Measurements from ENCODE around the gene FER. TPM values are rescaled to one million over a fixed set of nuclear protein-coding genes. Genes with fewer than 3 reads are reported as not detected.
A peak's percentile ranks its signal among the peaks of the same experiment; 100 is the strongest.

Gene FER
- total and polyA plus RNA-seq, 10 of the 15 experiments (the other 5 are each of a cell fraction or from before 2014, with no cell fraction given): 4.4 to 19.1 (median 9.6) TPM

GRCh38 chr5:108749128-108749861, 1.6 kb downstream of the FER start:
- BruUV-seq (replicated peaks): no TSS peak
- peak; percentile 68 for FAIRE-seq
- no peak for TF ChIP-seq MXI1 (IDR thresholded peaks at IDR 0.05; ENCODE audit: low read depth, low read length)
- no peak for TF ChIP-seq ZNF592 (IDR thresholded peaks at IDR 0.05)
- peak; percentile 7; the same call in 1 of the 2 replicates for TF ChIP-seq BMI1 (IDR thresholded peaks at IDR 0.05; ENCODE audit: borderline replicate concordance)
- no peak for TF ChIP-seq ZNF274 (IDR thresholded peaks at IDR 0.05; ENCODE audit: insufficient read depth, insufficient read length)
- TF ChIP-seq IKZF1 (conservative IDR thresholded peaks at IDR 0.05): 0 out of 2 replicates have a peak, but pooled peaks have one; percentile 17
- TF ChIP-seq MLLT1 (IDR thresholded peaks at IDR 0.05): no peak
- 0 out of 2 replicates have a peak, but pooled peaks have one; percentile 18 for TF ChIP-seq NBN (IDR thresholded peaks at IDR 0.05)
- TF ChIP-seq NR2F1 (conservative IDR thresholded peaks at IDR 0.05): 0 out of 2 replicates have a peak, but pooled peaks have one; percentile 38
- TF ChIP-seq MTA2 (IDR thresholded peaks at IDR 0.05; ENCODE audit: low read depth): peak; percentile 27; the same call in 1 of the 2 replicates
- TF ChIP-seq IRF5 (IDR thresholded peaks at IDR 0.05; ENCODE audit: borderline replicate concordance): no peak
- peak; percentile 86; the same call in 1 of the 2 replicates for TF ChIP-seq ASH2L (IDR thresholded peaks at IDR 0.05; ENCODE audit: borderline replicate concordance, low read depth)
- peak; percentile 45; the same call in 1 of the 2 replicates for TF ChIP-seq SMARCA5 (IDR thresholded peaks at IDR 0.05)
- 0 out of 2 replicates have a peak, but pooled peaks have one; percentile 9 for TF ChIP-seq SMC3 (IDR thresholded peaks at IDR 0.05; ENCODE audit: borderline replicate concordance, low read length)
- TF ChIP-seq IKZF2 (IDR thresholded peaks at IDR 0.05): peak in 1 of 2 experiments; percentile 28; a peak in 2 of 4 replicates
- 0 out of 2 replicates have a peak, but pooled peaks have one; percentile 18 for TF ChIP-seq LARP7 (IDR thresholded peaks at IDR 0.05)
- TF ChIP-seq POLR2AphosphoS5 (IDR thresholded peaks at IDR 0.05; ENCODE audit: low read length): no peak
- 0 out of 2 replicates have a peak, but pooled peaks have one; percentile 28 for TF ChIP-seq CHD2 (IDR thresholded peaks at IDR 0.05; ENCODE audit: borderline replicate concordance, low read depth, low read length)

More at GRCh38 chr5:108749128-108749861, 1.6 kb downstream of the FER start:
- no peaks in the 10 kb centered on the region for H3K27me3 ChIP-seq (replicated peaks in 1 of 2; ENCODE audit: control insufficient read depth in 2 of 2, insufficient read depth in 2 of 2, low read length in 1 of 2)
- no peaks in the 10 kb centered on the region for H3K9me3 ChIP-seq (replicated peaks; ENCODE audit: control insufficient read depth, insufficient read depth, low read length)
- peak overlapping the region; percentile 64 for H3K4me2 ChIP-seq (ENCODE audit: control insufficient read depth, insufficient read depth)
- H3K27ac ChIP-seq (ENCODE audit: control insufficient read depth, insufficient read depth): peak overlapping the region; percentile 78
- H3K9ac ChIP-seq (ENCODE audit: control insufficient read depth, insufficient read depth, low read length): peak overlapping the region; percentile 74
- ChIA-PET SMC1A (ENCODE audit: uncharacterized antibody, unreplicated experiment) (interaction anchor here (0.9 to 3.1 kb wide), 6 partner anchors 9 to 109 kb away, joined by 3 to 29 read pairs (median 4); no protein-coding TSS in a partner anchor), CTCF (interaction anchor here (1.0 to 1.8 kb wide), 4 partner anchors 9 to 68 kb away, joined by 3 to 8 read pairs (median 6); no protein-coding TSS in a partner anchor), POLR2A (interaction anchor here (0.6 to 4.2 kb wide), 7 partner anchors 13 to 665 kb away, joined by 3 to 42 read pairs (median 4); no protein-coding TSS in a partner anchor), RAD21 (ENCODE audit: unreplicated experiment) (interaction anchor here (1.0 to 2.4 kb wide), 6 partner anchors 20 to 170 kb away, joined by 3 to 13 read pairs (median 4); no protein-coding TSS in a partner anchor)
- H3K4me3 ChIP-seq: peak overlapping the region; percentile 93
- DNase-seq (ENCODE audit: low read depth, low spot score) (no peak), ATAC-seq (peak; percentile 50)
- no peaks in the 10 kb centered on the region for H3K36me3 ChIP-seq (ENCODE audit: control insufficient read depth in 2 of 2, insufficient read depth in 2 of 2, low read length in 1 of 2)
- WGBS (ENCODE audit: insufficient coverage, insufficient replicate concordance, low lambda C conversion rate, missing lambda C conversion rate): 2% methylated on average over 34 of the region's 40 CpGs
- H3K4me1 ChIP-seq (ENCODE audit: control insufficient read depth, insufficient read depth, low read length): no peaks in the 10 kb centered on the region
- H3K79me2 ChIP-seq (ENCODE audit: control insufficient read depth, insufficient read depth, low read length): peaks cover 18% of the 10 kb centered on the region
- no peaks in the 10 kb centered on the region for H4K20me1 ChIP-seq (ENCODE audit: control insufficient read depth, insufficient read depth)
- intact Hi-C loops (cut with micrococcal nuclease; ENCODE audit: unreplicated experiment) (loop anchor here (5.0 kb wide), 2 partner anchors 163 to 943 kb away; no protein-coding TSS in a partner anchor), in situ Hi-C loops (cut with MboI) (no loop called here)
- peak overlapping the region; percentile 63 for H2AFZ ChIP-seq (ENCODE audit: control insufficient read depth, low read depth, low read length)
